Measurements from ENCODE around the gene ANO9.

- no peak for TF ChIP-seq CTCF (IDR thresholded peaks at IDR 0.05)
- TF ChIP-seq POLR2AphosphoS5 (IDR thresholded peaks at IDR 0.05): no peak
- no peak for TF ChIP-seq POLR2A (IDR thresholded peaks at IDR 0.05)
Measured at GRCh38 chr11:382081-382629, 59.7 kb downstream of the ANO9 start.

Measured in breast epithelium (tissue), 3 donors.